ENCODE data around the gene TOM1. TPM values are rescaled to one million over a fixed set of nuclear protein-coding genes. Genes with fewer than 3 reads are reported as not detected.
A peak's percentile ranks its signal among the peaks of the same experiment; 100 is the strongest.

Gene TOM1
- total and polyA plus RNA-seq, 2 of the 13 experiments (the other 11 are each of a cell fraction or from before 2014, with no cell fraction given) = 30.8 to 87.3 TPM

GRCh38 chr22:35328472-35328885 is 28.8 kb downstream of the TOM1 start (continued):
- no peak for TF ChIP-seq ZNF18 (CRISPR knock-in tag; IDR thresholded peaks at IDR 0.05; ENCODE audit: insufficient replicate concordance)
- TF ChIP-seq MZF1 (CRISPR knock-in tag; IDR thresholded peaks at IDR 0.05; ENCODE audit: borderline replicate concordance) = no peak
- TF ChIP-seq ZNF264 (CRISPR knock-in tag; IDR thresholded peaks at IDR 0.05) = peak; percentile 77; the same call in 1 of the 2 replicates
- TF ChIP-seq KLF15 (CRISPR knock-in tag; IDR thresholded peaks at IDR 0.05; ENCODE audit: borderline replicate concordance) = no peak
- TF ChIP-seq SMARCC2 (IDR thresholded peaks at IDR 0.05) = no peak
- no peak; the same call in 1 of the 2 replicates for TF ChIP-seq TRAFD1 (CRISPR knock-in tag; IDR thresholded peaks at IDR 0.05; ENCODE audit: borderline replicate concordance)
- peak; percentile 59; the same call in 1 of the 2 replicates for TF ChIP-seq ZNF629 (CRISPR knock-in tag; conservative IDR thresholded peaks at IDR 0.05)
- TF ChIP-seq CEBPG (CRISPR knock-in tag; IDR thresholded peaks at IDR 0.05) = peak; percentile 97
- TF ChIP-seq MTF2 (CRISPR knock-in tag; IDR thresholded peaks at IDR 0.05; ENCODE audit: borderline replicate concordance) = no peak
- no peak for TF ChIP-seq ZFP62 (CRISPR knock-in tag; IDR thresholded peaks at IDR 0.05)
- peak; percentile 96 for TF ChIP-seq ZNF580 (CRISPR knock-in tag; IDR thresholded peaks at IDR 0.05; ENCODE audit: borderline replicate concordance, low read depth)
- TF ChIP-seq ZNF883 (CRISPR knock-in tag; IDR thresholded peaks at IDR 0.05; ENCODE audit: not compliant biosample characterization) = peak; percentile 16
- TF ChIP-seq ZNF547 (CRISPR knock-in tag; IDR thresholded peaks at IDR 0.05) = 0 out of 2 replicates have a peak, but pooled peaks have one; percentile 20
- peak; percentile 83; the same call in 1 of the 2 replicates for TF ChIP-seq ZBTB7A (CRISPR knock-in tag; IDR thresholded peaks at IDR 0.05)
- TF ChIP-seq KDM6A (CRISPR knock-in tag; IDR thresholded peaks at IDR 0.05; ENCODE audit: low read depth) = peak; percentile 97
- TF ChIP-seq ZBTB8A (CRISPR knock-in tag; IDR thresholded peaks at IDR 0.05; ENCODE audit: borderline replicate concordance, low read depth) = no peak
- no peak for TF ChIP-seq ZNF773 (CRISPR knock-in tag; IDR thresholded peaks at IDR 0.05; ENCODE audit: borderline replicate concordance)
- TF ChIP-seq ZNF224 (CRISPR knock-in tag; IDR thresholded peaks at IDR 0.05) = no peak
- peak; percentile 89 for TF ChIP-seq NR2C2 (CRISPR knock-in tag; IDR thresholded peaks at IDR 0.05; ENCODE audit: borderline replicate concordance)
- TF ChIP-seq PHF20 (CRISPR knock-in tag; IDR thresholded peaks at IDR 0.05) = no peak
- no peak for TF ChIP-seq ZBTB14 (CRISPR knock-in tag; IDR thresholded peaks at IDR 0.05)
- TF ChIP-seq ZNF570 (CRISPR knock-in tag; IDR thresholded peaks at IDR 0.05; ENCODE audit: borderline replicate concordance) = no peak
- TF ChIP-seq TGIF2 (CRISPR knock-in tag; IDR thresholded peaks at IDR 0.05) = peak; percentile 95
- TF ChIP-seq SAP130 (CRISPR knock-in tag; IDR thresholded peaks at IDR 0.05; ENCODE audit: low read depth) = peak; percentile 97
- TF ChIP-seq MIXL1 (CRISPR knock-in tag; IDR thresholded peaks at IDR 0.05) = peak; percentile 72; the same call in 1 of the 2 replicates
- TF ChIP-seq ZSCAN25 (CRISPR knock-in tag; IDR thresholded peaks at IDR 0.05) = peak; percentile 62; the same call in 1 of the 2 replicates
- no peak for TF ChIP-seq RFX1 (IDR thresholded peaks at IDR 0.05)
- TF ChIP-seq ZNF292 (CRISPR knock-in tag; IDR thresholded peaks at IDR 0.05; ENCODE audit: borderline replicate concordance, low read depth) = peak; percentile 95
- TF ChIP-seq ZNF576 (CRISPR knock-in tag; IDR thresholded peaks at IDR 0.05) = no peak
